ENCODE data around the gene GPR78.

Gene GPR78

DNA sequence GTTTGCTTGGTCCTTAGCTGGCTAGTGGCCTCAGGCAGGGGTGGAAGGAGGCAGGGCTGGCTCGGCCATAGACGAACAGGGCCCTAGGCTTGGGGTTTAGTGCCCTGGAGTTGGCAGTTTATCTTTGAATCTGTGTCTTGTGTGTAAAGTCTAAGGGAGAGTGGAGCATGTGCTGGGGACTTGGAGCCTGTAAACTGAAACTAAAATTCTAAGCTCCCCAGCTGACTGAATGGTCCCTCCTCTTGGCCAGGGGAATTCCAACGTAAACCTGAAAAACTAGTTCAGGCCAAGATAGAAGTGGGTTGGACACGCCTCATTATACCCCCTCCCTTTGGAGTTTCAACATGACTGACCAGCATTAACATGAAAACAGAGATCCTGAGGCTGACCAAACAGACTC is 46.1 kb upstream of the GPR78 start:
- Histone ChIP-seq H3K27ac (ENCODE audit: low read length) (no peak overlapping the region), H4K20me1 (ENCODE audit: insufficient read depth, low read length) (no peaks in the 10 kb centered on the region), H3K36me3 (ENCODE audit: insufficient read depth, low read length) (no peaks in the 10 kb centered on the region), H3K27me3 (ENCODE audit: insufficient read depth, low read length, poor library complexity) (no peaks in the 10 kb centered on the region), H3K4me2 (ENCODE audit: insufficient read depth, low read length) (no peak overlapping the region), H3K9ac (ENCODE audit: low read depth, low read length) (no peak overlapping the region), H3K9me3 (ENCODE audit: insufficient read depth, low read length, severe bottlenecking) (no peaks in the 10 kb centered on the region), H3K4me3 (ENCODE audit: low read depth in 1 of 2, low read length in 2 of 2) (no peak overlapping the region), H3K79me2 (ENCODE audit: insufficient read depth, low read length) (no peaks in the 10 kb centered on the region), H2AFZ (ENCODE audit: low read depth, low read length) (no peak overlapping the region), H3K4me1 (ENCODE audit: insufficient read depth, low read length) (no peaks in the 10 kb centered on the region)
- DNase-seq (no peak), ATAC-seq (ENCODE audit: insufficient read depth, low read depth) (no peak)
- TF ChIP-seq EZH2 (IDR thresholded peaks at IDR 0.05; ENCODE audit: borderline replicate concordance, low read depth, low read length, severe bottlenecking) = no peak
- no peak for TF ChIP-seq CTCF (IDR thresholded peaks at IDR 0.05; ENCODE audit: borderline replicate concordance, extremely low read depth, low read length, poor library complexity, severe bottlenecking)

DNA sequence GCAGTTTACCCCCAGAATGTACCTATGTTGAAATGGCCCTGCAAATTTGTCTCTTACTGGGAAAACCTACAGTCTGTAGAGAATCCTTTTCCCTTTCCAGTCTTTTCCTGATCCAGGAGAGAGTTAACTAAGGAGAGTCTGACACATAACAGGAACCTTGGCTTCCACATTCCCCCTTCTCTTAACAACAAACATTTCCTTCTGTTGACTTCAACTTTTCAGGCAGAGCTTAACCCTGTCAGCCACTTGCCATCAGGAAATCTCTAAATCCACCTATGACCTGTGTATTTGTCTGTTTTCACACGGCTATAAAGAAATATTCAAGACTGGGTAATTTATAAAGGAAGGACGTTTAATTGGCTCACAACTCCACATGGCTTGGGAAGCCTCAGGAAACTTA is 45.6 kb upstream of the GPR78 start:
- no peaks in the 10 kb centered on the region for H4K20me1 ChIP-seq (ENCODE audit: insufficient read depth, low read length)
- TF ChIP-seq EZH2 (IDR thresholded peaks at IDR 0.05; ENCODE audit: borderline replicate concordance, low read depth, low read length, severe bottlenecking) (no peak), CTCF (IDR thresholded peaks at IDR 0.05; ENCODE audit: borderline replicate concordance, extremely low read depth, low read length, poor library complexity, severe bottlenecking) (no peak)
- no peaks in the 10 kb centered on the region for H3K9me3 ChIP-seq (ENCODE audit: insufficient read depth, low read length, severe bottlenecking)
- H3K79me2 ChIP-seq (ENCODE audit: insufficient read depth, low read length) = no peaks in the 10 kb centered on the region
- DNase-seq (no peak), ATAC-seq (ENCODE audit: insufficient read depth, low read depth) (no peak)
- H3K4me3 ChIP-seq (ENCODE audit: low read depth in 1 of 2, low read length in 2 of 2) = no peak overlapping the region
- no peak overlapping the region for H3K9ac ChIP-seq (ENCODE audit: low read depth, low read length)
- H3K4me1 ChIP-seq (ENCODE audit: insufficient read depth, low read length) = no peaks in the 10 kb centered on the region
- H3K4me2 ChIP-seq (ENCODE audit: insufficient read depth, low read length) = no peak overlapping the region
- no peaks in the 10 kb centered on the region for H3K36me3 ChIP-seq (ENCODE audit: insufficient read depth, low read length)
- H2AFZ ChIP-seq (ENCODE audit: low read depth, low read length) = no peak overlapping the region
- H3K27me3 ChIP-seq (ENCODE audit: insufficient read depth, low read length, poor library complexity) = no peaks in the 10 kb centered on the region
- H3K27ac ChIP-seq (ENCODE audit: low read length) = no peak overlapping the region

DNA sequence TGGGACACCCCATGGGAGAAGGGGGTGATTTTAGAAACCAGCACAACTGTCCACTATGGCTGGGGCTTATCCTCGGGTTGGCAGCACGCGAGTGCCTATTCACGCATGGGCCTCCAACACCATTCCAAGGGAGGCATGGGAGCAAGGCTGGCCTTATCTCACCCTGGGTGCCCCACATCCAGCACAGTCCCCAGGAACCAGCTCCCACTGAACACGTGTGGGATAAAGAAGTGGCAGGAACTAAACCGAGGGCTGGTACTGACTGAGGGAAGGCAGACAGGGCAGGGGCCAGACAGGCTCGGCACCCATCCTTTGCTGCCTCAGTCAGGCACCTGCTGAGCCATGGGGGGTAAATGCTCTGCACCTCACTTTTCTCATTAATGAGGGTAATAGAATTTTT is 43.7 kb upstream of the GPR78 start:
- no peaks in the 10 kb centered on the region for H3K4me1 ChIP-seq (ENCODE audit: insufficient read depth, low read length)
- no peak overlapping the region for H3K4me3 ChIP-seq (ENCODE audit: low read depth in 1 of 2, low read length in 2 of 2)
- no peaks in the 10 kb centered on the region for H3K27me3 ChIP-seq (ENCODE audit: insufficient read depth, low read length, poor library complexity)
- no peak for TF ChIP-seq CTCF (IDR thresholded peaks at IDR 0.05; ENCODE audit: borderline replicate concordance, extremely low read depth, low read length, poor library complexity, severe bottlenecking)
- no peaks in the 10 kb centered on the region for H3K9me3 ChIP-seq (ENCODE audit: insufficient read depth, low read length, severe bottlenecking)
- ATAC-seq (ENCODE audit: insufficient read depth, low read depth) = no peak
- no peaks in the 10 kb centered on the region for H4K20me1 ChIP-seq (ENCODE audit: insufficient read depth, low read length)
- H3K79me2 ChIP-seq (ENCODE audit: insufficient read depth, low read length) = no peaks in the 10 kb centered on the region
- H3K27ac ChIP-seq (ENCODE audit: low read length) = no peak overlapping the region
- no peak overlapping the region for H3K4me2 ChIP-seq (ENCODE audit: insufficient read depth, low read length)
- no peaks in the 10 kb centered on the region for H3K36me3 ChIP-seq (ENCODE audit: insufficient read depth, low read length)
- DNase-seq = no peak
- no peak overlapping the region for H3K9ac ChIP-seq (ENCODE audit: low read depth, low read length)
- H2AFZ ChIP-seq (ENCODE audit: low read depth, low read length) = no peak overlapping the region

DNA sequence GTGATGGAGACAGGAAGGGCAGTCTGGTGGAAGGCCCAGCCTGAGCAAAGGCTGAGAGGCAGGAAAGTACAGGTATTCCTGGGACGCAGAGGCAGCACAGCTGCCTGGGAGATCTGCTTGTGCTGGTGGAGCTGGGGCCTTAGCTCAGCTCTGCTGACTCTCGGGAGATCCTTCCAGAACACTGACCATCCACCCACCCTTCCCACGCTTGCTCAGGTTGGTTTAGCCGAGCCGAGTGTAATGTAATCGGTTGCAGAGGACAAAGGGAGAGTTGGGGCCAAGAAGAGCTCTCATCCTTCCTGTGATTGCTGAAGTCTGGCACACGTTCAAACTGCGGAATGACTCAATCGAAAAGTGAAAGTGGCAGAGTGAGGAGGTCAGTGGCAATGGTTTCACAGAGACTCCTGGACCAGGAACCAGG is 43.1 kb upstream of the GPR78 start:
- no peak overlapping the region for H3K27ac ChIP-seq (ENCODE audit: low read length)
- no peaks in the 10 kb centered on the region for H3K27me3 ChIP-seq (ENCODE audit: insufficient read depth, low read length, poor library complexity)
- no peaks in the 10 kb centered on the region for H4K20me1 ChIP-seq (ENCODE audit: insufficient read depth, low read length)
- H2AFZ ChIP-seq (ENCODE audit: low read depth, low read length) = no peak overlapping the region
- no peaks in the 10 kb centered on the region for H3K9me3 ChIP-seq (ENCODE audit: insufficient read depth, low read length, severe bottlenecking)
- ATAC-seq (ENCODE audit: insufficient read depth, low read depth) (no peak), DNase-seq (no peak)
- no peaks in the 10 kb centered on the region for H3K4me1 ChIP-seq (ENCODE audit: insufficient read depth, low read length)
- no peaks in the 10 kb centered on the region for H3K79me2 ChIP-seq (ENCODE audit: insufficient read depth, low read length)
- no peak overlapping the region for H3K4me2 ChIP-seq (ENCODE audit: insufficient read depth, low read length)
- H3K36me3 ChIP-seq (ENCODE audit: insufficient read depth, low read length) = no peaks in the 10 kb centered on the region
- H3K9ac ChIP-seq (ENCODE audit: low read depth, low read length) = no peak overlapping the region
- H3K4me3 ChIP-seq (ENCODE audit: low read depth in 1 of 2, low read length in 2 of 2) = no peak overlapping the region
- no peak for TF ChIP-seq EZH2 (IDR thresholded peaks at IDR 0.05; ENCODE audit: borderline replicate concordance, low read depth, low read length, severe bottlenecking)
- TF ChIP-seq CTCF (IDR thresholded peaks at IDR 0.05; ENCODE audit: borderline replicate concordance, extremely low read depth, low read length, poor library complexity, severe bottlenecking) = no peak

All from DND-41 (cell line).